ENCODE measurements around the gene PLXDC1.

DNA sequence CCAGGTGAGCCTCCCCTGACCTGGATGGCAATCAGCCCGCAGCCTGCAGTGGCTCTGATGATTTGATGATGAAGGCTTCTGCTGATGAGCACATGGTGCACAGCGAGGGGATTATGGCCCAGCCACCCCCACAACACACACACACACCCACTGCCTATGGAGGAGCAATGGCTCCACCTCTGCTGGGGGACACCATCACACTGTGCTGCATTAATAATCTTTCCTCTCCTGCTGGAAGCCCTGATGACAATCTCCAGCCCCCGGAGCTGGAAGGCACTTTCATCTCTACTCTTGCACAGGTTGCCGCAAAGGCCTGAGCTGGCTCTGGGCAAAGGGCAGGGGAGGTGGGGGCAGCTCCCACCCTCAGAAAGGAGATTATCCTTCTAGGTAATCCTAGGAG is 79.9 kb downstream of the PLXDC1 start:
- TF ChIP-seq, protein P1, sequence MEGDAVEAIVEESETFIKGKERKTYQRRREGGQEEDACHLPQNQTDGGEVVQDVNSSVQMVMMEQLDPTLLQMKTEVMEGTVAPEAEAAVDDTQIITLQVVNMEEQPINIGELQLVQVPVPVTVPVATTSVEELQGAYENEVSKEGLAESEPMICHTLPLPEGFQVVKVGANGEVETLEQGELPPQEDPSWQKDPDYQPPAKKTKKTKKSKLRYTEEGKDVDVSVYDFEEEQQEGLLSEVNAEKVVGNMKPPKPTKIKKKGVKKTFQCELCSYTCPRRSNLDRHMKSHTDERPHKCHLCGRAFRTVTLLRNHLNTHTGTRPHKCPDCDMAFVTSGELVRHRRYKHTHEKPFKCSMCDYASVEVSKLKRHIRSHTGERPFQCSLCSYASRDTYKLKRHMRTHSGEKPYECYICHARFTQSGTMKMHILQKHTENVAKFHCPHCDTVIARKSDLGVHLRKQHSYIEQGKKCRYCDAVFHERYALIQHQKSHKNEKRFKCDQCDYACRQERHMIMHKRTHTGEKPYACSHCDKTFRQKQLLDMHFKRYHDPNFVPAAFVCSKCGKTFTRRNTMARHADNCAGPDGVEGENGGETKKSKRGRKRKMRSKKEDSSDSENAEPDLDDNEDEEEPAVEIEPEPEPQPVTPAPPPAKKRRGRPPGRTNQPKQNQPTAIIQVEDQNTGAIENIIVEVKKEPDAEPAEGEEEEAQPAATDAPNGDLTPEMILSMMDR (IDR thresholded peaks at IDR 0.05) = no peak
- TF ChIP-seq EZH2phosphoT487 (IDR thresholded peaks at IDR 0.05) (no peak), EZH2 (IDR thresholded peaks at IDR 0.05) (no peak)

All from neural progenitor cell (in vitro differentiated cells).